22Rv1 (cell line): Measurements from ENCODE around the gene IRX1.

Experiments
- ZFX ChIP-seq: fragments of 450-650 bp; IDR thresholded peaks from 2 replicates; pipeline ENCODE4 v1.6.1; 2017; ENCODE audit warnings: antibody characterized with exemption, borderline replicate concordance
- TF ChIP-seq, protein P1 (sequence below): fragments of 450-650 bp; IDR thresholded peaks from 2 replicates; pipeline ENCODE4 v1.5.1; 2017; ENCODE audit warnings: mild to moderate bottlenecking

DNA sequence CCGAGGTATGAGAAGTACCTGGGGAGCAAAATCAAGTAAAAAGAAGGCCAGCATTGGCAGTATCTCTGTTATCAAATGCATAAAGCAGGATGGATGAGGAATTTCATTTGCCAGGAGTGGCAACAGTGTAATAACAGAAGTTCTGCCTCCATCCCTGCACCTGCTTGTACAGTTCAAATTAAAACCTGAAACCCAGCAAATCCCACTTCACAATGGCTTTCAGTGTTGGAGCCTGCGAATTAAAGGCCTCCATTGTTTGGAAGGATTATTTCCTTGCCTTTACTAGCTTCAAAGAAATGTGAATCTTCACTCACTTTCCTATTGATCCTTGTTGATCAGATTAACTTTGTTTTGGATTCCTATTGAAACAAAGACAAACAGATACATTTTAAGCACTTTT is 31.5 kb upstream of the IRX1 start:
- TF ChIP-seq, protein P1, sequence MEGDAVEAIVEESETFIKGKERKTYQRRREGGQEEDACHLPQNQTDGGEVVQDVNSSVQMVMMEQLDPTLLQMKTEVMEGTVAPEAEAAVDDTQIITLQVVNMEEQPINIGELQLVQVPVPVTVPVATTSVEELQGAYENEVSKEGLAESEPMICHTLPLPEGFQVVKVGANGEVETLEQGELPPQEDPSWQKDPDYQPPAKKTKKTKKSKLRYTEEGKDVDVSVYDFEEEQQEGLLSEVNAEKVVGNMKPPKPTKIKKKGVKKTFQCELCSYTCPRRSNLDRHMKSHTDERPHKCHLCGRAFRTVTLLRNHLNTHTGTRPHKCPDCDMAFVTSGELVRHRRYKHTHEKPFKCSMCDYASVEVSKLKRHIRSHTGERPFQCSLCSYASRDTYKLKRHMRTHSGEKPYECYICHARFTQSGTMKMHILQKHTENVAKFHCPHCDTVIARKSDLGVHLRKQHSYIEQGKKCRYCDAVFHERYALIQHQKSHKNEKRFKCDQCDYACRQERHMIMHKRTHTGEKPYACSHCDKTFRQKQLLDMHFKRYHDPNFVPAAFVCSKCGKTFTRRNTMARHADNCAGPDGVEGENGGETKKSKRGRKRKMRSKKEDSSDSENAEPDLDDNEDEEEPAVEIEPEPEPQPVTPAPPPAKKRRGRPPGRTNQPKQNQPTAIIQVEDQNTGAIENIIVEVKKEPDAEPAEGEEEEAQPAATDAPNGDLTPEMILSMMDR: no peak
- no peak for TF ChIP-seq ZFX
